Measurements from ENCODE around the gene GPC6. TPM values are rescaled to one million over a fixed set of nuclear protein-coding genes. Genes with fewer than 3 reads are reported as not detected.

The GPC6 gene
- total RNA-seq, 2 donors from 2014 or later, result not detected

GRCh38 chr13:93955904-93956303, 729.3 kb downstream of the GPC6 start:
- Mint-ChIP-seq H3K27me3 (peaks cover 3% of the 10 kb centered on the region), H3K4me1 (no peaks in the 10 kb centered on the region), H3K36me3 (ENCODE audit: low read depth) (no peaks in the 10 kb centered on the region), H3K27ac (no peak overlapping the region), H3K9me3 (peaks cover 4% of the 10 kb centered on the region), H3K4me3 (no peak overlapping the region)
- ATAC-seq (replicated peaks), result no peak

GRCh38 chr13:93956426-93956825, 729.8 kb downstream of the GPC6 start:
- peaks cover 3% of the 10 kb centered on the region for H3K27me3 Mint-ChIP-seq
- H3K4me3 Mint-ChIP-seq, result no peak overlapping the region
- peaks cover 4% of the 10 kb centered on the region for H3K9me3 Mint-ChIP-seq
- no peaks in the 10 kb centered on the region for H3K36me3 Mint-ChIP-seq (ENCODE audit: low read depth)
- no peak for ATAC-seq (replicated peaks)
- no peaks in the 10 kb centered on the region for H3K4me1 Mint-ChIP-seq
- no peak overlapping the region for H3K27ac Mint-ChIP-seq

- H3K27me3 Mint-ChIP-seq, result peaks cover 3% of the 10 kb centered on the region
- H3K4me3 Mint-ChIP-seq, result no peak overlapping the region
- no peaks in the 10 kb centered on the region for H3K36me3 Mint-ChIP-seq (ENCODE audit: low read depth)
- H3K27ac Mint-ChIP-seq, result no peak overlapping the region
- no peak for ATAC-seq (replicated peaks)
- no peaks in the 10 kb centered on the region for H3K4me1 Mint-ChIP-seq
- H3K9me3 Mint-ChIP-seq, result peaks cover 4% of the 10 kb centered on the region
Measured at GRCh38 chr13:93957371-93957770, 730.8 kb downstream of the GPC6 start.

- no peak for ATAC-seq (replicated peaks)
- no peak overlapping the region for H3K27ac Mint-ChIP-seq
- no peaks in the 10 kb centered on the region for H3K36me3 Mint-ChIP-seq (ENCODE audit: low read depth)
- no peaks in the 10 kb centered on the region for H3K4me1 Mint-ChIP-seq
- no peak overlapping the region for H3K4me3 Mint-ChIP-seq
- H3K9me3 Mint-ChIP-seq, result peaks cover 4% of the 10 kb centered on the region
- peaks cover 3% of the 10 kb centered on the region for H3K27me3 Mint-ChIP-seq
Measured at GRCh38 chr13:93959796-93960533, 733.4 kb downstream of the GPC6 start.

GRCh38 chr13:93963266-93964145, 736.9 kb downstream of the GPC6 start:
- no peak overlapping the region for H3K27ac Mint-ChIP-seq
- H3K9me3 Mint-ChIP-seq, result peaks cover 4% of the 10 kb centered on the region
- no peak overlapping the region for H3K4me3 Mint-ChIP-seq
- ATAC-seq (replicated peaks), result no peak
- H3K36me3 Mint-ChIP-seq (ENCODE audit: low read depth), result no peaks in the 10 kb centered on the region
- peaks cover 9% of the 10 kb centered on the region for H3K27me3 Mint-ChIP-seq
- no peaks in the 10 kb centered on the region for H3K4me1 Mint-ChIP-seq

- Mint-ChIP-seq H3K9me3 (peaks cover 4% of the 10 kb centered on the region), H3K36me3 (ENCODE audit: low read depth) (no peaks in the 10 kb centered on the region), H3K4me3 (no peak overlapping the region), H3K27me3 (peaks cover 9% of the 10 kb centered on the region), H3K4me1 (no peaks in the 10 kb centered on the region), H3K27ac (no peak overlapping the region)
- ATAC-seq (replicated peaks), result no peak
Measured at GRCh38 chr13:93964146-93964512, 737.5 kb downstream of the GPC6 start.

GRCh38 chr13:93965587-93965986, 739.0 kb downstream of the GPC6 start:
- ATAC-seq (replicated peaks), result no peak
- Mint-ChIP-seq H3K4me3 (no peak overlapping the region), H3K36me3 (ENCODE audit: low read depth) (no peaks in the 10 kb centered on the region), H3K4me1 (no peaks in the 10 kb centered on the region), H3K27me3 (peaks cover 6% of the 10 kb centered on the region), H3K27ac (no peak overlapping the region), H3K9me3 (no peaks in the 10 kb centered on the region)

GRCh38 chr13:93966267-93966936, 739.8 kb downstream of the GPC6 start:
- no peaks in the 10 kb centered on the region for H3K9me3 Mint-ChIP-seq
- H3K27ac Mint-ChIP-seq, result no peak overlapping the region
- no peak overlapping the region for H3K4me3 Mint-ChIP-seq
- H3K27me3 Mint-ChIP-seq, result peaks cover 6% of the 10 kb centered on the region
- H3K4me1 Mint-ChIP-seq, result no peaks in the 10 kb centered on the region
- no peaks in the 10 kb centered on the region for H3K36me3 Mint-ChIP-seq (ENCODE audit: low read depth)
- ATAC-seq (replicated peaks), result no peak

GRCh38 chr13:93967286-93967685, 740.7 kb downstream of the GPC6 start:
- peaks cover 6% of the 10 kb centered on the region for H3K27me3 Mint-ChIP-seq
- H3K4me3 Mint-ChIP-seq, result no peak overlapping the region
- no peak overlapping the region for H3K27ac Mint-ChIP-seq
- ATAC-seq (replicated peaks), result no peak
- no peaks in the 10 kb centered on the region for H3K36me3 Mint-ChIP-seq (ENCODE audit: low read depth)
- no peaks in the 10 kb centered on the region for H3K9me3 Mint-ChIP-seq
- H3K4me1 Mint-ChIP-seq, result no peaks in the 10 kb centered on the region

GRCh38 chr13:93975242-93975641, 748.6 kb downstream of the GPC6 start:
- ATAC-seq (replicated peaks), result no peak
- no peak overlapping the region for H3K4me3 Mint-ChIP-seq
- H3K4me1 Mint-ChIP-seq, result no peaks in the 10 kb centered on the region
- no peak overlapping the region for H3K27ac Mint-ChIP-seq
- H3K27me3 Mint-ChIP-seq, result peaks cover 13% of the 10 kb centered on the region
- H3K9me3 Mint-ChIP-seq, result no peaks in the 10 kb centered on the region
- H3K36me3 Mint-ChIP-seq (ENCODE audit: low read depth), result no peaks in the 10 kb centered on the region

GRCh38 chr13:93976528-93976927, 749.9 kb downstream of the GPC6 start:
- Mint-ChIP-seq H3K4me3 (no peak overlapping the region), H3K9me3 (no peaks in the 10 kb centered on the region)

GRCh38 chr13:93977986-93978385, 751.4 kb downstream of the GPC6 start:
- Mint-ChIP-seq H3K27ac (no peak overlapping the region), H3K4me1 (no peaks in the 10 kb centered on the region), H3K27me3 (peaks cover 19% of the 10 kb centered on the region), H3K4me3 (no peak overlapping the region), H3K9me3 (no peaks in the 10 kb centered on the region), H3K36me3 (ENCODE audit: low read depth) (no peaks in the 10 kb centered on the region)
- no peak for ATAC-seq (replicated peaks)

More at GRCh38 chr13:93976528-93976927, 749.9 kb downstream of the GPC6 start:
- H3K27ac Mint-ChIP-seq, result no peak overlapping the region
- H3K36me3 Mint-ChIP-seq (ENCODE audit: low read depth), result no peaks in the 10 kb centered on the region
- peaks cover 16% of the 10 kb centered on the region for H3K27me3 Mint-ChIP-seq
- H3K4me1 Mint-ChIP-seq, result no peaks in the 10 kb centered on the region
- ATAC-seq (replicated peaks), result no peak

GRCh38 chr13:93981426-93981977, 754.9 kb downstream of the GPC6 start:
- H3K36me3 Mint-ChIP-seq (ENCODE audit: low read depth), result no peaks in the 10 kb centered on the region
- no peak for ATAC-seq (replicated peaks)
- H3K9me3 Mint-ChIP-seq, result no peaks in the 10 kb centered on the region
- no peak overlapping the region for H3K4me3 Mint-ChIP-seq
- H3K4me1 Mint-ChIP-seq, result no peaks in the 10 kb centered on the region
- peaks cover 19% of the 10 kb centered on the region for H3K27me3 Mint-ChIP-seq
- H3K27ac Mint-ChIP-seq, result no peak overlapping the region

- no peaks in the 10 kb centered on the region for H3K9me3 Mint-ChIP-seq
- no peak for ATAC-seq (replicated peaks)
- peaks cover 15% of the 10 kb centered on the region for H3K27me3 Mint-ChIP-seq
- no peaks in the 10 kb centered on the region for H3K4me1 Mint-ChIP-seq
- no peaks in the 10 kb centered on the region for H3K36me3 Mint-ChIP-seq (ENCODE audit: low read depth)
- no peak overlapping the region for H3K27ac Mint-ChIP-seq
- H3K4me3 Mint-ChIP-seq, result no peak overlapping the region
Measured at GRCh38 chr13:93982179-93982918, 755.7 kb downstream of the GPC6 start.

All from activated T-helper 17 cell treated with anti-CD3 and anti-CD28 coated beads, Interleukin-2, amount 50 U/mL, for 72 hours (primary cell).